ENCODE results near the gene HADHA.

HADHA gene

DNA sequence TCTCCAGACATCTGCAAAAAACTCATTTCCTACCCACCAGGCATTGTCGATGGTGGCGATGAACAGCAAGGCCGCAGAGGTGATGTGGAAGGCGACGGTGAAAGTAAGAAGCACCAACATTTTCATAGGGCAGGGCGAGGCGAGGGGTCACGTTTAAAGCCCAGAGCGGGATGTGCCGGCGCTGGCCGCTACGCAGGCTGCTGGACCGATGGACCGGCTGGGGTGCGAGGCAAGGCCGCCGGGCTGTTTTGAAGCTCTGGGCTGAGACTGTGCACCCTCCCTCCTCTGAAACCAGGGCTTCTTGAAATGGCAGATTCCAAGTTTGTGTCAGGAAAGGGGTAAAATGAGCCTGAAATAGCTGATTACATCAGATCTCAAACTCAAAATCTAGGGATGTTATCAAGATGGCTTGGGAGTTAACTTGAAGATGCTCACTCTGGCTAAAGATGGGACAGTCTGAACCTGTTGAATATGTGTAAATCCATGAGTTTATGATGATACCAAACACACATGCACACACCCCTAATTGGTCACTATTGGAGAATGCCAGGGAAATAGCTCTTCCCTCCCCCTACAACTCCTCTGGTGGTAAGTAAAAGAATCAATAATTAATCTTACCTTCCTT is 103.2 kb downstream of the HADHA start:
- DNase-seq (ENCODE audit: low read depth, low spot score), result no peak
